Muscle of leg (tissue), 11 donors: Measurements from ENCODE around the gene CLCN1. TPM values are rescaled to one million over a fixed set of nuclear protein-coding genes. Genes with fewer than 3 reads are reported as not detected.

Source experiments
- DNase-seq: peaks from one replicate; pipeline ENCODE4 v3.0.0; 2013
- H3K27ac ChIP-seq: one replicate; pipeline ENCODE4 v1.5.1; 2013; ENCODE audit warnings: mild to moderate bottlenecking, low read length, control low read depth
- H3K27me3 ChIP-seq: one replicate; pipeline ENCODE4 v1.6.1; 2013; ENCODE audit warnings: low read length; ENCODE audit not compliant: control insufficient read depth, insufficient read depth
- H3K36me3 ChIP-seq: one replicate; pipeline ENCODE4 v1.6.1; 2013; ENCODE audit warnings: low read length; ENCODE audit not compliant: control insufficient read depth, insufficient read depth
- H3K4me1 ChIP-seq: one replicate; pipeline ENCODE4 v1.6.1; 2013; ENCODE audit warnings: low read length; ENCODE audit not compliant: control insufficient read depth, insufficient read depth
- H3K4me3 ChIP-seq: one replicate; pipeline ENCODE4 v1.5.1; 2013; ENCODE audit warnings: low read length, control low read depth
- H3K9me3 ChIP-seq: replicated peaks from 2 replicates; pipeline ENCODE4 v1.6.1; 2013; ENCODE audit warnings: low read depth, low read length; ENCODE audit not compliant: control insufficient read depth
- WGBS: methylation state at CpG from one replicate; pipeline ENCODE4 v1.1.5; 2013; ENCODE audit warnings: missing lambda C conversion rate; ENCODE audit not compliant: insufficient coverage; 5-methylcytosine and 5-hydroxymethylcytosine counted together
- polyA plus RNA-seq, 8 donors: library from polyadenylated mRNA; unstranded; fragments of 120-200 nt; gene quantifications; one replicate each; pipeline versions ENCODE4 v1.2.1 to v1.2.3, GENCODE V29; 2013; ENCODE audit warnings: inconsistent platforms in 1 of 8, low replicate concordance in 1 of 8; ENCODE audit not compliant: insufficient read length in 8 of 8, insufficient read depth in 1 of 8
- total RNA-seq: library from RNA; stranded (reverse); fragments of 120-200 nt; gene quantifications from one replicate; pipeline ENCODE4 v1.2.4, GENCODE V29; 2013

CLCN1 gene
- total and polyA plus RNA-seq, 9 donors, result 0.27 to 3.1 (median 1.1) TPM

- 59% methylated on average over 5 of the region's 5 CpGs for WGBS
- no peaks in the 10 kb centered on the region for H3K9me3 ChIP-seq
- H3K4me3 ChIP-seq, result peak overlapping the region; percentile 36
- peaks cover 74% of the 10 kb centered on the region for H3K4me1 ChIP-seq
- peak; percentile 16 for DNase-seq
- peak overlapping the region; percentile 29 for H3K27ac ChIP-seq
- no peaks in the 10 kb centered on the region for H3K27me3 ChIP-seq
- peaks cover 65% of the 10 kb centered on the region for H3K36me3 ChIP-seq
Observed at GRCh38 chr7:143384148-143384547, 68.2 kb downstream of the CLCN1 start.

DNA sequence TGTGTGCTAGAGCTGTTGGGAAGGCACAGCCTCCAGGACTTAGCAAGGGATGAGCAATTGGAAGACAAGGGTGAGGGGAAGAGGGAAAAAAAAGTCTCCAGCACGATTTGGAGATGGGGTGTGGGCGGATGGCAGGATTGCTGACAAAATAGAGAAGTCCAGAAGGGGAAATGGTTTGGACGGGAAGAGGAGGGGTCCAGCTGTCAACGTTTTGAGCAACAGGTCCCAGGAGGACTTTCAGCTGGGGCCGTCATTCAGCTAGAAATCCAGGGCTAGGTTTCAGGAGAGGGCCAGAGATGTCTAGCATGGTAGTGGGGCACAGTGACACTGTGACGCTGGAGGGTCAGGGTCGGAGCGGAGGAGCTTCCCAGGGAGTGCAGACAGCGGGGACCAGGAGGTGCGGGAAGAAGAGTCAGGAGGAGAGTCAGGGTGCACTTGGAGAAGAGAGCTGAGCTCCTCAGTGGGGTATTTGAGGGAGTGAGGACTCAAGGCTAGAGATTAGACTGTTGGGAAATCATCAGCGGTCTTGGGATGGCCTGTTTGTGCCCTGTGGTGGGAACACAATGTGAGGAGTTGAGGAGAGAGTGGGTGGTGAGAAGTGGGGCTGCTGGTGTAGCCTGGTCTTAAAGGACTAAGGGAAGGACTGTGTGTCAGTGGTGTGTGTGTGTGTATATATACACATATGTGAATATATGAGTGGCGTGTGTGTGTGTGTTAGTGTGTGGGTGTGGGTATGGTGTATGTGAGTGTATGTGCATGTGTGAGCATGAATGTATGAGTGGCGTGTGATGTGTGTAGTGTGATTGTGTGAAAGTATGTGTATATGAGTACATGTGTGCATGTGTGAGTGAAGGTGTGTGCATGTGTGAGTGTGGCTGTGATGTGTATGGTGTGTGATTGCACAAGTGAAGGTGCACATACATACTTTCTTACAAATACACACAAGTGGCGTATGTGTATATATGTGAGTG, 69.0 kb downstream of the CLCN1 start:
- Histone ChIP-seq H3K4me3 (peak overlapping the region; percentile 36), H3K4me1 (peaks cover 69% of the 10 kb centered on the region), H3K9me3 (no peaks in the 10 kb centered on the region), H3K27me3 (no peaks in the 10 kb centered on the region), H3K36me3 (peaks cover 73% of the 10 kb centered on the region), H3K27ac (peak overlapping the region; percentile 77)
- DNase-seq, result peak; percentile 76
- WGBS, result 38% methylated on average over 12 of the region's 14 CpGs

DNA sequence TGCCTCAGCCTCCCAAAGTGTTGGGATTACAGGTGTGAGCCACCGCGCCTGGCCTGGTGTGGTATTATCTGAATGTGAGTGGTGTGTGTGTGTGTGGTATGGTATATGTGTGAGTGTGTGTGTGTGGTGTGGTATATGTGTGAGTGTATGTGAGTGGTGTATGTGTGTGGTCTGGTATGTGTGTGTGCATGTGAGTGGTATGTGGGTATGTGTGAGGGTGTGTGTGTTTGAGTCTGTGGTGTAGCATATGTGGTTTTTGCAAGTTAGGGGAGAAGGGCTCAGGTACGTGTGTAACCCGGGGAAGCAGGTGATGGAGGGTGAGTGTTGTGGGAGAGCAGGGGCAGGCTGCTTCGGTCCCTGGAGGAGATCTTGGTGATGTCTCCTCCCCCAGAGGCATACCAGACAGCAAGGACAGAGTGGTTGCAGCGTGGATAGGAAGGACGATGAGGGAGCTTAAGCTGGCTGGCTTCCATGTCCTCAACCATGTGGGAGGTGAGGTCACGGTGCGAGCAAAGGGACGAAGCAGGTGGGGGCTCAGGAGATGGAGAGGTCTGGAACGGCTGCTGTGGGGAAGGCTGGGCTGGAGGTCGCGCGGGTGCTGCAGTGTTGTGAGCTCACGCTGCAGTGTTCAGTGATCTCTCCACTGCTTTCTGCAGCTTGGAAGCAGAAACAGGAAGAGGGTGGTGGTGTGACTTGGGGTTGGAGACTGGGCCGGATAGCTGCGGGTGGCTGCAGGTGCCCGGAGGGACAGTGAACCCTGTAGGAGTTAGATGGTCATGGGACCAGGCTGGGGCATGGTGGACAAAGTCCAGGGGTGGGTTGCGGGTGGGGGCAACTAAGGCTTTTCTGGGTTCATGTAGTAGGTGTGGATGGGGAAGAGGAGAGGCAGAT, 70.2 kb downstream of the CLCN1 start:
- H3K4me3 ChIP-seq, result no peak overlapping the region
- peaks cover 78% of the 10 kb centered on the region for H3K4me1 ChIP-seq
- 36% methylated on average over 19 of the region's 19 CpGs for WGBS
- no peaks in the 10 kb centered on the region for H3K9me3 ChIP-seq
- peaks cover 85% of the 10 kb centered on the region for H3K36me3 ChIP-seq
- H3K27ac ChIP-seq, result peak overlapping the region; percentile 29
- no peaks in the 10 kb centered on the region for H3K27me3 ChIP-seq
- DNase-seq, result peak; percentile 65

- no peak overlapping the region for H3K4me3 ChIP-seq
- no peaks in the 10 kb centered on the region for H3K9me3 ChIP-seq
- H3K27ac ChIP-seq, result no peak overlapping the region
- 80% methylated on average over 18 of the region's 23 CpGs for WGBS
- H3K27me3 ChIP-seq, result no peaks in the 10 kb centered on the region
- H3K36me3 ChIP-seq, result peaks cover 92% of the 10 kb centered on the region
- no peak for DNase-seq
- H3K4me1 ChIP-seq, result peaks cover 87% of the 10 kb centered on the region
Observed at GRCh38 chr7:143387156-143387975, 71.5 kb downstream of the CLCN1 start.

GRCh38 chr7:143388051-143388450, 72.1 kb downstream of the CLCN1 start:
- Histone ChIP-seq H3K27ac (no peak overlapping the region), H3K9me3 (no peaks in the 10 kb centered on the region), H3K36me3 (peaks cover 90% of the 10 kb centered on the region), H3K27me3 (no peaks in the 10 kb centered on the region), H3K4me1 (peaks cover 86% of the 10 kb centered on the region), H3K4me3 (no peak overlapping the region)
- DNase-seq, result peak; percentile 11
- WGBS, result 42% methylated on average over 9 of the region's 10 CpGs

DNA sequence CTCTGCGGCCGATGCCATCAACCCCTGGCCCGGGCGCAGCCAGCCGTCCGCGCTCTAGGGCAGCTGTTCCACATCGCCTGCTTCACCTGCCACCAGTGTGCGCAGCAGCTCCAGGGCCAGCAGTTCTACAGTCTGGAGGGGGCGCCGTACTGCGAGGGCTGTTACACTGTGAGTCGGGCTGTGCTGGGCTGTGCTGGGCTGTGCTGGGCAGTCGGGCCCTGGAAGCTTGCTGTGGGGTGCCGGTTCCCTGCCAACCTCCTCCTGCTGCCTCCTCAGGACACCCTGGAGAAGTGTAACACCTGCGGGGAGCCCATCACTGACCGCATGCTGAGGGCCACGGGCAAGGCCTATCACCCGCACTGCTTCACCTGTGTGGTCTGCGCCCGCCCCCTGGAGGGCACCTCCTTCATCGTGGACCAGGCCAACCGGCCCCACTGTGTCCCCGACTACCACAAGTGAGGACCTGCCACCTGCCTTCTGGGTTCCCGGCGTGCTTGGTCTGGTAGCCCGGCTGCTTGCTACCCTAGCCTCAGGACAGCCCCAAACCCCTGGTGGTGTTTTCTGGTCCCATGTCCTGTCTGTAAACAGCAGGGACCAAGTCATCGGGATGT, 72.7 kb downstream of the CLCN1 start:
- H3K27me3 ChIP-seq, result no peaks in the 10 kb centered on the region
- no peak for DNase-seq
- H3K36me3 ChIP-seq, result peaks cover 88% of the 10 kb centered on the region
- no peak overlapping the region for H3K27ac ChIP-seq
- WGBS, result 92% methylated on average over 28 of the region's 28 CpGs
- no peaks in the 10 kb centered on the region for H3K9me3 ChIP-seq
- no peak overlapping the region for H3K4me3 ChIP-seq
- H3K4me1 ChIP-seq, result peaks cover 86% of the 10 kb centered on the region

- H3K4me3 ChIP-seq, result no peak overlapping the region
- no peaks in the 10 kb centered on the region for H3K9me3 ChIP-seq
- 85% methylated on average over 14 of the region's 15 CpGs for WGBS
- H3K4me1 ChIP-seq, result peaks cover 79% of the 10 kb centered on the region
- no peak for DNase-seq
- H3K27me3 ChIP-seq, result no peaks in the 10 kb centered on the region
- H3K36me3 ChIP-seq, result peaks cover 79% of the 10 kb centered on the region
- no peak overlapping the region for H3K27ac ChIP-seq
Observed at GRCh38 chr7:143389316-143390103, 73.6 kb downstream of the CLCN1 start.

DNA sequence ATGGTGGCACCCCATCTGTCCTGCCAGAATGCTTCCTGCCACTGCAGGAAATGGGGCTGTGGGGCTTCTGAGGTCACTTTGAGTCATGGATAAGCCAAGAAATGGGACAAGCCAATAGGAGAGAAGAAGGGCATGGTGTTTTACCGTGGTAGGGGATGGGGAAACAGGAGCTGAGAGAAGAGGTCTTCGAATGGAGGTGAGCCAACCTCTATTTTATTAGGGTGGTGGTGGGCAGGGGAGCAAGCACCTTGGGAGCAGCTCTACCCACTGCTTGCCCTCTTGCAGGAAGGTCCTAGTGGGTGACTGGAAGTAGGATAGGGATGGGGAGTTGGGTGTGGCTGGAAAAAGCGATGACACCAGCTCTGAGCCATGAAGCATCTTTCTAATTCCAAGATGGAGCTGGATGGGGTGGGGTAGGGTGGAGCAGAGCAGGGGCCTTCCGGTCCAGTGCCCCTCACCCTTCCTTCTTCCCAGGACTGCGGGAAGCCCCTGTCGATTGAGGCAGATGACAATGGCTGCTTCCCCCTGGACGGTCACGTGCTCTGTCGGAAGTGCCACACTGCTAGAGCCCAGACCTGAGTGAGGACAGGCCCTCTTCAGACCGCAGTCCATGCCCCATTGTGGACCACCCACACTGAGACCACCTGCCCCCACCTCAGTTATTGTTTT, 74.3 kb downstream of the CLCN1 start:
- Histone ChIP-seq H3K9me3 (no peaks in the 10 kb centered on the region), H3K27ac (no peak overlapping the region), H3K4me3 (no peak overlapping the region), H3K4me1 (peaks cover 78% of the 10 kb centered on the region), H3K27me3 (no peaks in the 10 kb centered on the region), H3K36me3 (peaks cover 73% of the 10 kb centered on the region)
- DNase-seq, result no peak
- 86% methylated on average over 8 of the region's 10 CpGs for WGBS
